ENCODE measurements around the gene JARID2.

GRCh38 chr6:15331143-15331542, 85.3 kb downstream of the JARID2 start:
- TF ChIP-seq POLR2A (IDR thresholded peaks at IDR 0.05) (no peak), CTCF (IDR thresholded peaks at IDR 0.05) (no peak)

All from thyroid gland (tissue), 4 donors.